NB4 (cell line): ENCODE data around the gene COX8A.

Experiments used
- DNase-seq: peaks from one replicate; pipeline ENCODE4 v3.0.0; 2010; ENCODE audit warnings: low read depth
- H3K4me3 ChIP-seq: one replicate; pipeline ENCODE4 v1.5.1; 2011; ENCODE audit warnings: mild to moderate bottlenecking, low read depth, low read length, moderate library complexity
- CTCF ChIP-seq: IDR thresholded peaks from one replicate; pipeline ENCODE4 v1.5.1; 2012; ENCODE audit warnings: low read depth, low read length
- MAX ChIP-seq: IDR thresholded peaks from 2 replicates; pipeline ENCODE4 v1.6.1; 2011; ENCODE audit warnings: low read depth, low read length
- MYC ChIP-seq: IDR thresholded peaks from 2 replicates; pipeline ENCODE4 v1.6.1; 2011; ENCODE audit warnings: low read depth, low read length
- POLR2A ChIP-seq: IDR thresholded peaks from 2 replicates; pipeline ENCODE4 v1.6.1; 2011; ENCODE audit warnings: mild to moderate bottlenecking; ENCODE audit not compliant: insufficient read length; ENCODE audit errors: extremely low read depth

COX8A gene

GRCh38 chr11:64021757-64022093 is 47.3 kb downstream of the COX8A start:
- H3K4me3 ChIP-seq, result no peak overlapping the region
- TF ChIP-seq MAX (no peak), MYC (no peak), CTCF (no peak), POLR2A (no peak)
- no peak for DNase-seq

GRCh38 chr11:64022125-64022784 is 47.8 kb downstream of the COX8A start:
- no peak for TF ChIP-seq MAX
- TF ChIP-seq POLR2A, result no peak
- no peak for TF ChIP-seq MYC
- no peak for TF ChIP-seq CTCF
- no peak overlapping the region for H3K4me3 ChIP-seq
- DNase-seq, result no peak

- DNase-seq, result no peak
- no peak overlapping the region for H3K4me3 ChIP-seq
- TF ChIP-seq MAX (no peak), CTCF (no peak), MYC (no peak), POLR2A (no peak)
Observed at GRCh38 chr11:64023712-64024710, 49.6 kb downstream of the COX8A start.

- TF ChIP-seq CTCF (no peak), MYC (no peak)
- DNase-seq, result no peak
- no peak overlapping the region for H3K4me3 ChIP-seq
Observed at GRCh38 chr11:64025205-64025604, 50.8 kb downstream of the COX8A start.
